H9 (cell line): ENCODE results near the gene WIPF1. TPM values are rescaled to one million over a fixed set of nuclear protein-coding genes. Genes with fewer than 3 reads are reported as not detected.

Source experiments
- DNase-seq: peaks from one replicate; pipeline ENCODE4 v3.0.0-alpha.2; 2017
- H2AFZ ChIP-seq: one replicate; pipeline ENCODE4 v1.6.1; 2013; ENCODE audit warnings: mild to moderate bottlenecking, low read length, control low read depth, moderate library complexity
- H2AK5ac ChIP-seq: 2 replicates; pipeline ENCODE4 v1.6.1; 2013; ENCODE audit warnings: low read length, control low read depth, mixed read lengths; ENCODE audit not compliant: insufficient read length
- H2BK120ac ChIP-seq: one replicate; pipeline ENCODE4 v1.6.1; 2013; ENCODE audit warnings: low read depth, mild to moderate bottlenecking, low read length, control low read depth, inconsistent platforms; ENCODE audit not compliant: poor library complexity, severe bottlenecking
- H2BK12ac ChIP-seq: 2 replicates; pipeline ENCODE4 v1.6.1; 2013; ENCODE audit warnings: low read length, control low read depth, mixed read lengths, low read depth; ENCODE audit not compliant: insufficient read length
- H2BK15ac ChIP-seq: 2 replicates; pipeline ENCODE4 v1.6.1; 2013; ENCODE audit warnings: low read depth, low read length, control low read depth
- H2BK20ac ChIP-seq: one replicate; pipeline ENCODE4 v1.6.1; 2013; ENCODE audit warnings: low read depth, mild to moderate bottlenecking, low read length, control low read depth, inconsistent platforms; ENCODE audit not compliant: poor library complexity, severe bottlenecking
- H2BK5ac ChIP-seq: 2 replicates; pipeline ENCODE4 v1.6.1; 2013; ENCODE audit warnings: low read length, control low read depth, mixed read lengths; ENCODE audit not compliant: insufficient read length
- H3K14ac ChIP-seq: 2 replicates; pipeline ENCODE4 v1.6.1; 2013; ENCODE audit warnings: low read length, control low read depth; ENCODE audit not compliant: insufficient read depth
- H3K18ac ChIP-seq: 2 replicates; pipeline ENCODE4 v1.6.1; 2013; ENCODE audit warnings: low read depth, mild to moderate bottlenecking, mixed read lengths, low read length, control low read depth; ENCODE audit not compliant: insufficient read length
- H3K23ac ChIP-seq: 2 replicates; pipeline ENCODE4 v1.6.1; 2013; ENCODE audit warnings: low read length, control low read depth, mixed read lengths, low read depth; ENCODE audit not compliant: insufficient read length
- H3K23me2 ChIP-seq: 2 replicates; pipeline ENCODE4 v1.6.1; 2013; ENCODE audit warnings: low read depth, mild to moderate bottlenecking, mixed read lengths, low read length, control low read depth; ENCODE audit not compliant: insufficient read length, poor library complexity, severe bottlenecking
- H3K27ac ChIP-seq: 2 replicates; pipeline ENCODE4 v1.5.1; 2013; ENCODE audit warnings: low read length, control low read depth, mixed read lengths, low read depth; ENCODE audit not compliant: insufficient read length
- H3K27me3 ChIP-seq: 2 replicates; pipeline ENCODE4 v1.6.1; 2013; ENCODE audit warnings: low read length, control low read depth, inconsistent platforms; ENCODE audit not compliant: insufficient read depth
- H3K4ac ChIP-seq: 2 replicates; pipeline ENCODE4 v1.6.1; 2013; ENCODE audit warnings: low read depth, mild to moderate bottlenecking, control low read depth, inconsistent platforms, low read length, moderate library complexity
- H3K4me1 ChIP-seq: 2 replicates; pipeline ENCODE4 v1.6.1; 2013; ENCODE audit warnings: low read length, control low read depth, inconsistent platforms; ENCODE audit not compliant: insufficient read depth
- H3K4me2 ChIP-seq: 2 replicates; pipeline ENCODE4 v1.6.1; 2013; ENCODE audit warnings: low read length, control low read depth, mixed read lengths; ENCODE audit not compliant: insufficient read length, insufficient read depth
- H3K56ac ChIP-seq: 2 replicates; pipeline ENCODE4 v1.6.1; 2013; ENCODE audit warnings: low read depth, mild to moderate bottlenecking, mixed read lengths, low read length, control low read depth; ENCODE audit not compliant: insufficient read length
- H3K79me1 ChIP-seq: 2 replicates; pipeline ENCODE4 v1.6.1; 2013; ENCODE audit warnings: low read depth, mild to moderate bottlenecking, moderate library complexity, low read length, control low read depth, inconsistent platforms; ENCODE audit not compliant: insufficient read depth, poor library complexity, severe bottlenecking
- H3K79me2 ChIP-seq: 2 replicates; pipeline ENCODE4 v1.6.1; 2013; ENCODE audit warnings: low read length, control low read depth, inconsistent platforms; ENCODE audit not compliant: insufficient read depth
- H3K9ac ChIP-seq: 2 replicates; pipeline ENCODE4 v1.6.1; 2013; ENCODE audit warnings: low read length, control low read depth, mixed read lengths; ENCODE audit not compliant: insufficient read length; ENCODE audit errors: extremely low read depth
- H3K9me3 ChIP-seq: one replicate; pipeline ENCODE4 v1.6.1; 2013; ENCODE audit warnings: low read depth, low read length, inconsistent platforms; ENCODE audit not compliant: control insufficient read depth
- H3T11ph ChIP-seq: one replicate; pipeline ENCODE4 v1.6.1; 2013; ENCODE audit warnings: mild to moderate bottlenecking, low read length, control low read depth, inconsistent platforms
- H4K20me1 ChIP-seq: one replicate; pipeline ENCODE4 v1.6.1; 2013; ENCODE audit not compliant: control insufficient read depth, insufficient read length, insufficient read depth
- H4K5ac ChIP-seq: 2 replicates; pipeline ENCODE4 v1.6.1; 2013; ENCODE audit warnings: low read depth, mild to moderate bottlenecking, mixed read lengths, low read length, control low read depth; ENCODE audit not compliant: insufficient read length
- H4K8ac ChIP-seq: replicated peaks from 2 replicates; pipeline ENCODE4 v1.6.1; 2013; ENCODE audit warnings: low read length, control low read depth, mixed read lengths, low read depth; ENCODE audit not compliant: insufficient read length
- H4K91ac ChIP-seq: 2 replicates; pipeline ENCODE4 v1.6.1; 2013; ENCODE audit warnings: low read depth, mild to moderate bottlenecking, moderate library complexity, mixed read lengths, low read length, control low read depth; ENCODE audit not compliant: insufficient read length
- H3K27ac Mint-ChIP-seq, 3 experiments: 2 replicates in 2 of 3; 3 replicates in 1 of 3; pipeline ENCODE4 v1.8.0; 2020 to 2021; ENCODE audit warnings: mixed read lengths in 3 of 3, mild to moderate bottlenecking in 1 of 3, moderate library complexity in 1 of 3
- H3K27me3 Mint-ChIP-seq: 2 replicates; pipeline ENCODE4 v1.8.0; 2021; ENCODE audit warnings: low read depth, mild to moderate bottlenecking, moderate library complexity, mixed read lengths
- H3K36me3 Mint-ChIP-seq, 3 experiments: 2 replicates in 2 of 3; 3 replicates in 1 of 3; pipeline ENCODE4 v1.8.0; 2020 to 2021; ENCODE audit warnings: low read depth in 3 of 3, mixed read lengths in 3 of 3; ENCODE audit not compliant: insufficient read depth in 1 of 3
- H3K4me1 Mint-ChIP-seq, 2 experiments: 2 replicates each; pipeline ENCODE4 v1.8.0; 2020; ENCODE audit warnings: mixed read lengths in 2 of 2
- H3K4me3 Mint-ChIP-seq, 2 experiments: 2 replicates in 1 of 2; 3 replicates in 1 of 2; pipeline ENCODE4 v1.8.0; 2020 to 2021; ENCODE audit warnings: mild to moderate bottlenecking in 2 of 2, mixed read lengths in 2 of 2, moderate library complexity in 1 of 2
- H3K9me3 Mint-ChIP-seq, 2 experiments: 2 replicates in 1 of 2; 3 replicates in 1 of 2; pipeline ENCODE4 v1.8.0; 2020; ENCODE audit warnings: mild to moderate bottlenecking in 2 of 2, mixed read lengths in 2 of 2, moderate library complexity in 1 of 2
- WGBS: extraction: QIAGEN DNeasy Blood & Tissue Kit; methylation state at CpG from one replicate; pipeline ENCODE4 v1.1.7; 2013; ENCODE audit warnings: missing lambda C conversion rate, low lambda C conversion rate, mixed read lengths; ENCODE audit not compliant: insufficient read length; ENCODE audit errors: extremely low coverage; 5-methylcytosine and 5-hydroxymethylcytosine counted together
- total RNA-seq: library from RNA; stranded (reverse); gene quantifications from 2 replicates; pipeline ENCODE4 v1.2.1, GENCODE V29; 2021
- TF ChIP-seq, protein P1 (sequence below): fragments of 200-600 bp; sonication (generic); conservative IDR thresholded peaks from 3 replicates; pipeline ENCODE4 v1.8.0; 2021; ENCODE audit warnings: antibody characterized with exemption, mild to moderate bottlenecking

The WIPF1 gene
- total RNA-seq, 1 experiment from 2014 or later, result 5.1 TPM

DNA sequence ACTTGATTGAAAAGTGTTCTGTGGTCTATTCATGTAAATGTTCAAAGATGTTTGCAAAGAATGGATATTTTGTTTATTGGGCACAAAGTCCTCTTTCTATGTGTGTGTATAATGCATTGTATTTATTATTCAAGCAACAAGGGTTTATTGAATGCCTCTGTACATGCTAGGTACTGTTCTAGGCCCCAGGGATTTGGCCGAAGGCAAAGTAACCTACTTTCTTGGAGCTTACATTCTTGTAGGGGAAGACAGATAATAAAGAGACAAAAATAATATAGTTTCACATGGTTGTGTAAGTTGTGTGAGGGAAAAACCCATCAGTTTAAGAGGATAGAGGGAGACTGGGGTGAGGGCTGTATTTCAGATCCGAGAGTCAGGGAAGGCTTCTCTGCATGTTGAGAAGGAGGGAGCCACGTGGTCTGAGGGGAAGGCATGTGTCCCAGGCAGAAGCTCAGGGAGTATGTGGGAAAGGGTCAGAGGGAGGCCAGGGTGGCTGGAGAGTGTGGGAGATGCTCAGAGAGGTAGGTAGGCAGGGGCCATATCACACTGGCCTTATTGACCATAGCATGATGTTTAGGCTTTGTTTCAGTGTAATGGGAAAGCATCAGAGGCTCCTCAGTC lies 70.4 kb downstream of the WIPF1 start:
- WGBS, result no CpG with 5 or more reads among the region's 3 CpGs
- Histone ChIP-seq H3K79me2 (no peaks in the 10 kb centered on the region), H3K56ac (no peak overlapping the region), H3T11ph (no peak overlapping the region), H2BK120ac (no peak overlapping the region), H3K23me2 (no peaks in the 10 kb centered on the region), H3K27ac (no peak overlapping the region), H2BK12ac (no peak overlapping the region), H3K4me1 (no peaks in the 10 kb centered on the region), H2BK15ac (no peak overlapping the region), H2BK5ac (no peak overlapping the region), H3K9me3 (no peaks in the 10 kb centered on the region), H3K27me3 (no peaks in the 10 kb centered on the region), H4K5ac (no peak overlapping the region), H2AK5ac (no peak overlapping the region), H2AFZ (no peak overlapping the region), H3K23ac (no peak overlapping the region), H4K91ac (no peak overlapping the region), H3K9ac (no peak overlapping the region), H3K4me2 (no peak overlapping the region), H4K20me1 (no peaks in the 10 kb centered on the region), H2BK20ac (no peak overlapping the region), H3K18ac (no peak overlapping the region), H3K14ac (no peak overlapping the region), H3K79me1 (no peaks in the 10 kb centered on the region), H4K8ac (no peak overlapping the region), H3K4ac (no peak overlapping the region)
- H3K4me3 Mint-ChIP-seq, result no peak overlapping the region
- H3K36me3 Mint-ChIP-seq, result peaks cover 1 to 10% (median 6%) of the 10 kb centered on the region in 3 experiments; a peak in 4 of 7 replicates
- no peak for DNase-seq
- peaks cover 15 to 18% of the 10 kb centered on the region in 2 experiments for H3K9me3 Mint-ChIP-seq
- no peak overlapping the region for H3K27ac Mint-ChIP-seq
- H3K4me1 Mint-ChIP-seq, result no peaks in the 10 kb centered on the region
- TF ChIP-seq, protein P1, sequence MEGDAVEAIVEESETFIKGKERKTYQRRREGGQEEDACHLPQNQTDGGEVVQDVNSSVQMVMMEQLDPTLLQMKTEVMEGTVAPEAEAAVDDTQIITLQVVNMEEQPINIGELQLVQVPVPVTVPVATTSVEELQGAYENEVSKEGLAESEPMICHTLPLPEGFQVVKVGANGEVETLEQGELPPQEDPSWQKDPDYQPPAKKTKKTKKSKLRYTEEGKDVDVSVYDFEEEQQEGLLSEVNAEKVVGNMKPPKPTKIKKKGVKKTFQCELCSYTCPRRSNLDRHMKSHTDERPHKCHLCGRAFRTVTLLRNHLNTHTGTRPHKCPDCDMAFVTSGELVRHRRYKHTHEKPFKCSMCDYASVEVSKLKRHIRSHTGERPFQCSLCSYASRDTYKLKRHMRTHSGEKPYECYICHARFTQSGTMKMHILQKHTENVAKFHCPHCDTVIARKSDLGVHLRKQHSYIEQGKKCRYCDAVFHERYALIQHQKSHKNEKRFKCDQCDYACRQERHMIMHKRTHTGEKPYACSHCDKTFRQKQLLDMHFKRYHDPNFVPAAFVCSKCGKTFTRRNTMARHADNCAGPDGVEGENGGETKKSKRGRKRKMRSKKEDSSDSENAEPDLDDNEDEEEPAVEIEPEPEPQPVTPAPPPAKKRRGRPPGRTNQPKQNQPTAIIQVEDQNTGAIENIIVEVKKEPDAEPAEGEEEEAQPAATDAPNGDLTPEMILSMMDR, result no peak
- H3K27me3 Mint-ChIP-seq, result peaks cover 4% of the 10 kb centered on the region
